ENCODE data around the gene LTBR. TPM values are rescaled to one million over a fixed set of nuclear protein-coding genes. Genes with fewer than 3 reads are reported as not detected.

LTBR gene
- total and polyA plus RNA-seq, 10 of the 15 experiments (the other 5 are each of a cell fraction or from before 2014, with no cell fraction given): 0.24 to 0.44 TPM; not detected in 8

DNA sequence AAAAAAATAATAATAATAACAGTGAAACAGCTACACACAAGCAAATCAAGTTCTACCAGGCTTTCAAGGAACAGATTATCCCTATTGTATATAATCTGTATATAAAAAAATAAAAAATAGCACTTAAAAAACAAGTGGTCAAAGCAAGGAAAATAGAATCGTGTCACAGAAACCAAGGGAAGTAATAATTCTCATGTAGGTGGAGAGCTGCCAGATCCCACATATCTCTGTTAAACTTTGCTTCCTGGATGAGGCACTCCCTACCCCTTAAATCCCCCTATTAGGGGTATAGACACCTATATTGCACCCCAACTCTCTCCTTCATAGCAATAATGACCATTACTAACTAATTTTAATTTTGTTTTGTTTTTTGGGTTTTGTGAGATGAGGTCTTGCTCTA lies 56.4 kb downstream of the LTBR start:
- H2AFZ ChIP-seq (ENCODE audit: control insufficient read depth, low read depth, low read length): no peak overlapping the region
- RAD21 ChIA-PET (ENCODE audit: unreplicated experiment): interaction anchor here (0.8 to 17.1 kb wide), 4 partner anchors 12 to 105 kb away, joined by 3 to 319 read pairs (median 4); no protein-coding TSS in a partner anchor
- peaks cover 33% of the 10 kb centered on the region for H3K79me2 ChIP-seq (ENCODE audit: control insufficient read depth, insufficient read depth, low read length)
- in situ Hi-C loops (cut with MboI): no loop called here
- SMC1A ChIA-PET (ENCODE audit: uncharacterized antibody, unreplicated experiment): interaction anchor here (0.9 to 9.8 kb wide), 6 partner anchors 11 to 25 kb away, joined by 3 to 147 read pairs (median 4); no protein-coding TSS in a partner anchor
- no peak overlapping the region for H3K4me3 ChIP-seq
- intact Hi-C loops (cut with micrococcal nuclease; ENCODE audit: unreplicated experiment): no loop called here
- H3K4me2 ChIP-seq (ENCODE audit: control insufficient read depth, insufficient read depth): no peak overlapping the region
- CTCF ChIA-PET: interaction anchor here (1.9 to 2.7 kb wide), 2 partner anchors 12 to 25 kb away, joined by 7 to 19 read pairs; no protein-coding TSS in a partner anchor
- BruUV-seq (replicated peaks): no TSS peak
- no peak overlapping the region; the same call in 1 of the 2 replicates for H3K27ac ChIP-seq (ENCODE audit: control insufficient read depth, insufficient read depth)
- DNase-seq (ENCODE audit: low read depth, low spot score) (no peak), FAIRE-seq (no peak), ATAC-seq (no peak)
- POLR2A ChIA-PET: interaction anchor here (0.6 to 17.5 kb wide), 5 partner anchors 11 to 354 kb away, joined by 3 to 384 read pairs (median 4); partner anchors contain the start of gene TAPBPL
- H3K27me3 ChIP-seq (replicated peaks in 1 of 2; ENCODE audit: control insufficient read depth in 2 of 2, insufficient read depth in 2 of 2, low read length in 1 of 2): no peaks in the 10 kb centered on the region
- H3K9ac ChIP-seq (ENCODE audit: control insufficient read depth, insufficient read depth, low read length): no peak overlapping the region
- WGBS (ENCODE audit: insufficient coverage, insufficient replicate concordance, low lambda C conversion rate, missing lambda C conversion rate): 50% methylated on average over 1 of the region's 1 CpG
- no peaks in the 10 kb centered on the region for H3K36me3 ChIP-seq (ENCODE audit: control insufficient read depth in 2 of 2, insufficient read depth in 2 of 2, low read length in 1 of 2)
- no peak for TF ChIP-seq SIX5 (IDR thresholded peaks at IDR 0.05; ENCODE audit: low read depth, low read length, severe bottlenecking)
- TF ChIP-seq, protein P1, sequence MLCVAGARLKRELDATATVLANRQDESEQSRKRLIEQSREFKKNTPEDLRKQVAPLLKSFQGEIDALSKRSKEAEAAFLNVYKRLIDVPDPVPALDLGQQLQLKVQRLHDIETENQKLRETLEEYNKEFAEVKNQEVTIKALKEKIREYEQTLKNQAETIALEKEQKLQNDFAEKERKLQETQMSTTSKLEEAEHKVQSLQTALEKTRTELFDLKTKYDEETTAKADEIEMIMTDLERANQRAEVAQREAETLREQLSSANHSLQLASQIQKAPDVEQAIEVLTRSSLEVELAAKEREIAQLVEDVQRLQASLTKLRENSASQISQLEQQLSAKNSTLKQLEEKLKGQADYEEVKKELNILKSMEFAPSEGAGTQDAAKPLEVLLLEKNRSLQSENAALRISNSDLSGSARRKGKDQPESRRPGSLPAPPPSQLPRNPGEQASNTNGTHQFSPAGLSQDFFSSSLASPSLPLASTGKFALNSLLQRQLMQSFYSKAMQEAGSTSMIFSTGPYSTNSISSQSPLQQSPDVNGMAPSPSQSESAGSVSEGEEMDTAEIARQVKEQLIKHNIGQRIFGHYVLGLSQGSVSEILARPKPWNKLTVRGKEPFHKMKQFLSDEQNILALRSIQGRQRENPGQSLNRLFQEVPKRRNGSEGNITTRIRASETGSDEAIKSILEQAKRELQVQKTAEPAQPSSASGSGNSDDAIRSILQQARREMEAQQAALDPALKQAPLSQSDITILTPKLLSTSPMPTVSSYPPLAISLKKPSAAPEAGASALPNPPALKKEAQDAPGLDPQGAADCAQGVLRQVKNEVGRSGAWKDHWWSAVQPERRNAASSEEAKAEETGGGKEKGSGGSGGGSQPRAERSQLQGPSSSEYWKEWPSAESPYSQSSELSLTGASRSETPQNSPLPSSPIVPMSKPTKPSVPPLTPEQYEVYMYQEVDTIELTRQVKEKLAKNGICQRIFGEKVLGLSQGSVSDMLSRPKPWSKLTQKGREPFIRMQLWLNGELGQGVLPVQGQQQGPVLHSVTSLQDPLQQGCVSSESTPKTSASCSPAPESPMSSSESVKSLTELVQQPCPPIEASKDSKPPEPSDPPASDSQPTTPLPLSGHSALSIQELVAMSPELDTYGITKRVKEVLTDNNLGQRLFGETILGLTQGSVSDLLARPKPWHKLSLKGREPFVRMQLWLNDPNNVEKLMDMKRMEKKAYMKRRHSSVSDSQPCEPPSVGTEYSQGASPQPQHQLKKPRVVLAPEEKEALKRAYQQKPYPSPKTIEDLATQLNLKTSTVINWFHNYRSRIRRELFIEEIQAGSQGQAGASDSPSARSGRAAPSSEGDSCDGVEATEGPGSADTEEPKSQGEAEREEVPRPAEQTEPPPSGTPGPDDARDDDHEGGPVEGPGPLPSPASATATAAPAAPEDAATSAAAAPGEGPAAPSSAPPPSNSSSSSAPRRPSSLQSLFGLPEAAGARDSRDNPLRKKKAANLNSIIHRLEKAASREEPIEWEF (IDR thresholded peaks at IDR 0.05; ENCODE audit: insufficient replicate concordance, low read depth, low read length): no peak
- TF ChIP-seq ZNF207 (IDR thresholded peaks at IDR 0.05; ENCODE audit: borderline replicate concordance): no peak
- no peak for TF ChIP-seq ATF7 (IDR thresholded peaks at IDR 0.05; ENCODE audit: low read depth)
- no peak for TF ChIP-seq SMAD5 (IDR thresholded peaks at IDR 0.05; ENCODE audit: low read depth)
- H3K9me3 ChIP-seq (replicated peaks; ENCODE audit: control insufficient read depth, insufficient read depth, low read length): no peaks in the 10 kb centered on the region
- peaks cover 37% of the 10 kb centered on the region for H3K4me1 ChIP-seq (ENCODE audit: control insufficient read depth, insufficient read depth, low read length)
- no peaks in the 10 kb centered on the region for H4K20me1 ChIP-seq (ENCODE audit: control insufficient read depth, insufficient read depth)

Small RNA genes lying within 50 kb of the gene (small RNA-seq; reads per million reads assigned to genes)
- not detected for gene RN7SL391P

Other genes starting within 250 kb of the LTBR start
Only the 7 nearest of the 13 such genes appear.
- 1.0 and 1.4 TPM in 2 replicates for gene PLEKHG6, start 73.5 kb upstream of the LTBR start, total RNA-seq (2014; rRNA removed)
- gene PLEKHG6, start 73.5 kb upstream of the LTBR start, total RNA-seq (2014; rRNA removed; fragmentation: Illumina TruSeq; extraction: Trizol): 0.60 and 0.72 TPM in 2 replicates
- gene PLEKHG6, start 73.5 kb upstream of the LTBR start, total RNA-seq (2021): 0.90 and 1.5 TPM in 2 replicates
- gene PLEKHG6, start 73.5 kb upstream of the LTBR start, polyA plus RNA-seq (2011; rRNA removed): 1.4 and 2.0 TPM in 2 replicates
- gene PLEKHG6, start 73.5 kb upstream of the LTBR start, polyA plus RNA-seq (2014; fragmentation: Illumina TruSeq; extraction: Trizol): 0.10 and 0.62 TPM in 2 replicates
- under 1 TPM; 0.10 to 0.20 TPM for gene PLEKHG6, start 73.5 kb upstream of the LTBR start, polyA plus RNA-seq (2014; fragmentation: Nextera tagmentation; extraction: Ambion mirVana)
- gene PLEKHG6, start 73.5 kb upstream of the LTBR start, polyA plus RNA-seq (2014; rRNA removed): 1.6 and 4.0 TPM in 2 replicates
- gene PLEKHG6, start 73.5 kb upstream of the LTBR start, polyA plus RNA-seq (2016; fragmentation: Nextera tagmentation; extraction: Ambion mirVana): 1 to 10 TPM; 1.4 to 2.3 TPM
- 11.7 and 14.1 TPM in 2 replicates for gene TNFRSF1A, start 42.1 kb upstream of the LTBR start, total RNA-seq (2014; rRNA removed)
- gene TNFRSF1A, start 42.1 kb upstream of the LTBR start, total RNA-seq (2014; rRNA removed; fragmentation: Illumina TruSeq; extraction: Trizol): 7.3 and 9.8 TPM in 2 replicates
- 16.2 and 16.5 TPM in 2 replicates for gene TNFRSF1A, start 42.1 kb upstream of the LTBR start, total RNA-seq (2021)
- 16.5 and 18.9 TPM in 2 replicates for gene TNFRSF1A, start 42.1 kb upstream of the LTBR start, polyA plus RNA-seq (2011; rRNA removed)
- 6.4 and 14.8 TPM in 2 replicates for gene TNFRSF1A, start 42.1 kb upstream of the LTBR start, polyA plus RNA-seq (2014; fragmentation: Illumina TruSeq; extraction: Trizol)
- under 1 TPM; 0.24 to 0.77 TPM for gene TNFRSF1A, start 42.1 kb upstream of the LTBR start, polyA plus RNA-seq (2014; fragmentation: Nextera tagmentation; extraction: Ambion mirVana)
- gene TNFRSF1A, start 42.1 kb upstream of the LTBR start, polyA plus RNA-seq (2014; rRNA removed): 12.7 and 13.1 TPM in 2 replicates
- gene TNFRSF1A, start 42.1 kb upstream of the LTBR start, polyA plus RNA-seq (2016; fragmentation: Nextera tagmentation; extraction: Ambion mirVana): 10 to 100 TPM; 10.6 to 13.0 TPM
- not detected in 2 replicates for gene SCNN1A, start 8.6 kb upstream of the LTBR start, total RNA-seq (2014; rRNA removed)
- gene SCNN1A, start 8.6 kb upstream of the LTBR start, total RNA-seq (2014; rRNA removed; fragmentation: Illumina TruSeq; extraction: Trizol): not detected in 2 replicates
- gene SCNN1A, start 8.6 kb upstream of the LTBR start, total RNA-seq (2021): 0.56 and 0.69 TPM in 2 replicates
- not detected in 2 replicates for gene SCNN1A, start 8.6 kb upstream of the LTBR start, polyA plus RNA-seq (2011; rRNA removed)
- not detected in 2 replicates for gene SCNN1A, start 8.6 kb upstream of the LTBR start, polyA plus RNA-seq (2014; fragmentation: Illumina TruSeq; extraction: Trizol)
- not detected for gene SCNN1A, start 8.6 kb upstream of the LTBR start, polyA plus RNA-seq (2014; fragmentation: Nextera tagmentation; extraction: Ambion mirVana)
- gene SCNN1A, start 8.6 kb upstream of the LTBR start, polyA plus RNA-seq (2014; rRNA removed): 0.03 TPM in 1 of 2 replicates, not detected in the other
- gene SCNN1A, start 8.6 kb upstream of the LTBR start, polyA plus RNA-seq (2016; fragmentation: Nextera tagmentation; extraction: Ambion mirVana): under 1 TPM in 1 of 2 experiments, not detected in 1; 0.14 TPM
- 164 and 184 TPM in 2 replicates for gene CD27, start 60.8 kb downstream of the LTBR start, total RNA-seq (2014; rRNA removed)
- gene CD27, start 60.8 kb downstream of the LTBR start, total RNA-seq (2014; rRNA removed; fragmentation: Illumina TruSeq; extraction: Trizol): 66.8 and 66.9 TPM in 2 replicates
- 116 and 117 TPM in 2 replicates for gene CD27, start 60.8 kb downstream of the LTBR start, total RNA-seq (2021)
- 14.7 and 32.0 TPM in 2 replicates for gene CD27, start 60.8 kb downstream of the LTBR start, polyA plus RNA-seq (2011; rRNA removed)
- gene CD27, start 60.8 kb downstream of the LTBR start, polyA plus RNA-seq (2014; fragmentation: Illumina TruSeq; extraction: Trizol): 24.2 and 96.1 TPM in 2 replicates
- 10 to 100 TPM in 1 of 2 experiments, 1 to 10 TPM in 1; 4.9 to 15.0 TPM for gene CD27, start 60.8 kb downstream of the LTBR start, polyA plus RNA-seq (2014; fragmentation: Nextera tagmentation; extraction: Ambion mirVana)
- gene CD27, start 60.8 kb downstream of the LTBR start, polyA plus RNA-seq (2014; rRNA removed): 140 and 158 TPM in 2 replicates
- 100 to 1,000 TPM; 127 to 135 TPM for gene CD27, start 60.8 kb downstream of the LTBR start, polyA plus RNA-seq (2016; fragmentation: Nextera tagmentation; extraction: Ambion mirVana)
- 39.1 and 40.4 TPM in 2 replicates for gene TAPBPL, start 67.9 kb downstream of the LTBR start, total RNA-seq (2014; rRNA removed)
- 24.7 and 25.0 TPM in 2 replicates for gene TAPBPL, start 67.9 kb downstream of the LTBR start, total RNA-seq (2014; rRNA removed; fragmentation: Illumina TruSeq; extraction: Trizol)
- 26.4 and 29.0 TPM in 2 replicates for gene TAPBPL, start 67.9 kb downstream of the LTBR start, total RNA-seq (2021)
- gene TAPBPL, start 67.9 kb downstream of the LTBR start, polyA plus RNA-seq (2011; rRNA removed): 28.5 and 45.0 TPM in 2 replicates
- gene TAPBPL, start 67.9 kb downstream of the LTBR start, polyA plus RNA-seq (2014; fragmentation: Illumina TruSeq; extraction: Trizol): 13.0 and 26.4 TPM in 2 replicates
- gene TAPBPL, start 67.9 kb downstream of the LTBR start, polyA plus RNA-seq (2014; fragmentation: Nextera tagmentation; extraction: Ambion mirVana): 10 to 100 TPM; 12.4 to 20.9 TPM
- 40.4 and 43.1 TPM in 2 replicates for gene TAPBPL, start 67.9 kb downstream of the LTBR start, polyA plus RNA-seq (2014; rRNA removed)
- gene TAPBPL, start 67.9 kb downstream of the LTBR start, polyA plus RNA-seq (2016; fragmentation: Nextera tagmentation; extraction: Ambion mirVana): 10 to 100 TPM; 33.3 to 39.9 TPM
- 28.9 and 31.5 TPM in 2 replicates for gene VAMP1, start 86.5 kb downstream of the LTBR start, total RNA-seq (2014; rRNA removed)
- 14.8 and 16.6 TPM in 2 replicates for gene VAMP1, start 86.5 kb downstream of the LTBR start, total RNA-seq (2014; rRNA removed; fragmentation: Illumina TruSeq; extraction: Trizol)
- gene VAMP1, start 86.5 kb downstream of the LTBR start, total RNA-seq (2021): 26.0 and 26.2 TPM in 2 replicates
- 37.1 and 41.3 TPM in 2 replicates for gene VAMP1, start 86.5 kb downstream of the LTBR start, polyA plus RNA-seq (2011; rRNA removed)
- 32.3 and 36.1 TPM in 2 replicates for gene VAMP1, start 86.5 kb downstream of the LTBR start, polyA plus RNA-seq (2014; fragmentation: Illumina TruSeq; extraction: Trizol)
- 1 to 10 TPM; 4.8 to 8.8 TPM for gene VAMP1, start 86.5 kb downstream of the LTBR start, polyA plus RNA-seq (2014; fragmentation: Nextera tagmentation; extraction: Ambion mirVana)
- gene VAMP1, start 86.5 kb downstream of the LTBR start, polyA plus RNA-seq (2014; rRNA removed): 121 and 123 TPM in 2 replicates
- 10 to 100 TPM; 25.9 to 28.9 TPM for gene VAMP1, start 86.5 kb downstream of the LTBR start, polyA plus RNA-seq (2016; fragmentation: Nextera tagmentation; extraction: Ambion mirVana)
- gene MRPL51, start 109.1 kb downstream of the LTBR start, total RNA-seq (2014; rRNA removed): 137 and 175 TPM in 2 replicates
- gene MRPL51, start 109.1 kb downstream of the LTBR start, total RNA-seq (2014; rRNA removed; fragmentation: Illumina TruSeq; extraction: Trizol): 254 and 259 TPM in 2 replicates
- gene MRPL51, start 109.1 kb downstream of the LTBR start, total RNA-seq (2021): 275 and 276 TPM in 2 replicates
- 159 and 252 TPM in 2 replicates for gene MRPL51, start 109.1 kb downstream of the LTBR start, polyA plus RNA-seq (2011; rRNA removed)
- 241 and 255 TPM in 2 replicates for gene MRPL51, start 109.1 kb downstream of the LTBR start, polyA plus RNA-seq (2014; fragmentation: Illumina TruSeq; extraction: Trizol)
- gene MRPL51, start 109.1 kb downstream of the LTBR start, polyA plus RNA-seq (2014; fragmentation: Nextera tagmentation; extraction: Ambion mirVana): 1,000 to 10,000 TPM in 1 of 2 experiments, 100 to 1,000 TPM in 1; 908 to 1,202 TPM
- 167 and 183 TPM in 2 replicates for gene MRPL51, start 109.1 kb downstream of the LTBR start, polyA plus RNA-seq (2014; rRNA removed)
- 100 to 1,000 TPM; 583 to 588 TPM for gene MRPL51, start 109.1 kb downstream of the LTBR start, polyA plus RNA-seq (2016; fragmentation: Nextera tagmentation; extraction: Ambion mirVana)

Measured in GM12878 (cell line).